Measurements from ENCODE around the gene PAPPA.

Gene PAPPA

GRCh38 chr9:116151966-116152381 is 1.6 kb upstream of the PAPPA start:
- no peak overlapping the region for H3K27ac ChIP-seq (ENCODE audit: low read depth, low read length)
- H3K4me3 ChIP-seq (ENCODE audit: low read depth in 1 of 2, low read length in 2 of 2) = no peak overlapping the region

DNA sequence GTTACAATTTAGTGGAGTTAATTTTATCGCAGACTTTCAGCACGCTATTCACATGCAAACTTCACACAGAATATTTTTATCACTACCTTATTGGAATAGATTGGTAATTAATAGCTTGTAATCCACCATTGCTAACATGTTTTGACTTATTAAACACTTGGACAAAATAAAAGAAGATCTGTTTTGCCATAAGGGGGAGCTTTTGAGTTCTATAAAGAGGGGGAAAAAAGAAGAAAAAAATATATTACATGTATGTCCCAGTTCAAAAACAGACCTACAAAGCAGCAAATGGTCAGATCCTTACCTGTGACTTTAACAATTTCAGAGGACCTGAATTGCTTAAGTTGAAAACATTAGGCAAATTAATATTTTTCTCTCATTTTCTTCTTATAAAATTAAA is 1.2 kb upstream of the PAPPA start:
- Histone ChIP-seq H3K27ac (ENCODE audit: low read depth, low read length) (no peak overlapping the region), H3K4me3 (ENCODE audit: low read depth in 1 of 2, low read length in 2 of 2) (no peak overlapping the region), H3K9ac (ENCODE audit: low read depth in 1 of 2, low read length in 2 of 2) (no peak overlapping the region), H3K9me3 (ENCODE audit: control insufficient read depth in 1 of 2, low read length in 2 of 2) (no peaks in the 10 kb centered on the region), H3K36me3 (ENCODE audit: control insufficient read depth in 1 of 2, insufficient read depth in 2 of 2, low read length in 2 of 2) (no peaks in the 10 kb centered on the region), H3K27me3 (ENCODE audit: control insufficient read depth in 1 of 2, insufficient read depth in 2 of 2, low read length in 2 of 2) (peaks cover 33 to 50% of the 10 kb centered on the region in 2 donors), H3K4me1 (ENCODE audit: control insufficient read depth in 1 of 2, insufficient read depth in 2 of 2, low read length in 2 of 2) (peaks cover 0 to 6% of the 10 kb centered on the region in 2 donors)

More at GRCh38 chr9:116151966-116152381, 1.6 kb upstream of the PAPPA start:
- no peak overlapping the region for H3K9ac ChIP-seq (ENCODE audit: low read depth in 1 of 2, low read length in 2 of 2)
- H3K27me3 ChIP-seq (ENCODE audit: control insufficient read depth in 1 of 2, insufficient read depth in 2 of 2, low read length in 2 of 2) = peaks cover 31 to 45% of the 10 kb centered on the region in 2 donors
- H3K4me1 ChIP-seq (ENCODE audit: control insufficient read depth in 1 of 2, insufficient read depth in 2 of 2, low read length in 2 of 2) = peaks cover 0 to 6% of the 10 kb centered on the region in 2 donors
- no peaks in the 10 kb centered on the region for H3K36me3 ChIP-seq (ENCODE audit: control insufficient read depth in 1 of 2, insufficient read depth in 2 of 2, low read length in 2 of 2)
- no peaks in the 10 kb centered on the region for H3K9me3 ChIP-seq (ENCODE audit: control insufficient read depth in 1 of 2, low read length in 2 of 2)

GRCh38 chr9:116152941-116153764 is 438 bp upstream of the PAPPA start:
- Histone ChIP-seq H3K9ac (ENCODE audit: low read depth in 1 of 2, low read length in 2 of 2) (no peak overlapping the region), H3K27me3 (ENCODE audit: control insufficient read depth in 1 of 2, insufficient read depth in 2 of 2, low read length in 2 of 2) (peaks cover 33 to 54% of the 10 kb centered on the region in 2 donors), H3K36me3 (ENCODE audit: control insufficient read depth in 1 of 2, insufficient read depth in 2 of 2, low read length in 2 of 2) (no peaks in the 10 kb centered on the region), H3K4me1 (ENCODE audit: control insufficient read depth in 1 of 2, insufficient read depth in 2 of 2, low read length in 2 of 2) (peaks cover 0 to 6% of the 10 kb centered on the region in 2 donors), H3K4me3 (ENCODE audit: low read depth in 1 of 2, low read length in 2 of 2) (no peak overlapping the region), H3K9me3 (ENCODE audit: control insufficient read depth in 1 of 2, low read length in 2 of 2) (no peaks in the 10 kb centered on the region), H3K27ac (ENCODE audit: low read depth, low read length) (no peak overlapping the region)

DNA sequence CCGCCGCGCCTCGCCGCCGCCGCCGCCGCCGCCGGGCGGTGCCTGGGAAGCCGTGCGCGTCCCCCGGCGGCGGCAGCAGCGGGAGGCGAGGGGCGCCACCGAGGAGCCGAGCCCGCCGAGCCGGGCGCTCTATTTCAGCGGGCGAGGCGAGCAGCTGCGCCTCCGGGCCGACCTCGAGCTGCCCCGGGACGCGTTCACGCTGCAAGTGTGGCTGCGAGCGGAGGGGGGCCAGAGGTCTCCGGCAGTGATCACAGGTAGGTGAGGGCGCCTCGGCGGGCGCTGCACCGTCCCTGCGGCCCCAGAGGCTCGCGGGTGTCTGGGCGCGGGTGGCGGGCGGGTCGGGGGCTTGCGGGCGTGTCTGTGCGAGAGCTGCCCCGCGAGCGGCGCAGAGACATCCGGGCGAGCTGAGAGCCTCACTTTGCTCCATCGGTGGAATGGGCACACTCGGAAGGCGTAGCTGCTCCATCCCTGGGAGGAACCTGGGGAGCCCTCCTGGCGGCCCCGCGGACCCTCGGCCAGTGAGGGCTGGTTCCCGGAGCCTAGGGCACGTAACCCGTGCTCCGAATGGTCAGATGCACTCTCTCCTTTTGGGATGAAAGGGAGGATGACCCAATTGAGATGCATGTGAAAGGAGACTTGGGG is 864 bp downstream of the PAPPA start:
- peak overlapping the region in 1 of 2 donors; percentile 59 for H3K9ac ChIP-seq (ENCODE audit: low read depth in 1 of 2, low read length in 2 of 2)
- H3K36me3 ChIP-seq (ENCODE audit: control insufficient read depth in 1 of 2, insufficient read depth in 2 of 2, low read length in 2 of 2) = no peaks in the 10 kb centered on the region
- no peaks in the 10 kb centered on the region for H3K9me3 ChIP-seq (ENCODE audit: control insufficient read depth in 1 of 2, low read length in 2 of 2)
- H3K4me3 ChIP-seq (ENCODE audit: low read depth in 1 of 2, low read length in 2 of 2) = peak overlapping the region; percentile 61 to 62
- H3K4me1 ChIP-seq (ENCODE audit: control insufficient read depth in 1 of 2, insufficient read depth in 2 of 2, low read length in 2 of 2) = peaks cover 0 to 6% of the 10 kb centered on the region in 2 donors
- peak overlapping the region; percentile 73 for H3K27ac ChIP-seq (ENCODE audit: low read depth, low read length)
- H3K27me3 ChIP-seq (ENCODE audit: control insufficient read depth in 1 of 2, insufficient read depth in 2 of 2, low read length in 2 of 2) = peaks cover 36 to 63% of the 10 kb centered on the region in 2 donors

DNA sequence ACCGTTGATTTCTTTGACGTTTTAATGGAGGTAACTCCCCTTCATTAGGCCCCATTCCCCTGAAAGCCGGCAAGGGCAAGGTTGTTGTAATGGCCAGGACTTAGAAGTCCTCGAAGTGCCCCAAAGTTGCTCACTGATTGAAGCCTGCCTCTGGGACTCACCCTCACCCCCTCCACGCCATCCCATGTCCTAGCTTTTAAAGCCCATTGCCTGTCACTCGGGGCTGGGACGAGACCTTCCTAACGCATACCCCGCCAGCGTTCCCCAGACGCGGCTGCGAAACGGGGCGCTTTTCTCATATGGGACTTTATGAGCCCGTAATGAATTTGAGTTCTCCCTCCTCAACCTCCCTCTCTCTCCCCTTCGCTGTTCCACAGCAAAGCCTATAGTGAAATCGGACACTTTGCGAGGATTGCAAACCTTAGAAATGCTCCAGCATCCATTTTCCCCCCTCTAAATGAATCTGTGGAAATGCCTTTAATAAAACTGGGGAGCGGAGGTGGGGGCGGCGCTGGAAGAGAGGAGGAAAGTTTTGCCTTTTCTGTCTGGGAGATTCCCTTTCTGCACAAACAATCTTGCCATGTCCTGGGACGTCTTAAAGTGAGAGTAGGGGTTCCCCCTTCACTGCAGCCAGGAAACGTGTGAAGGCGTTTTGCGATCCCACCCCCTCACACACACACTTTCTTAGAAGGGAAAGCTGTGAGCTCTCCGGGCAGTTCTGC is 1.5 kb downstream of the PAPPA start:
- Histone ChIP-seq H3K9ac (ENCODE audit: low read depth in 1 of 2, low read length in 2 of 2) (peak overlapping the region; percentile 12 to 59), H3K36me3 (ENCODE audit: control insufficient read depth in 1 of 2, insufficient read depth in 2 of 2, low read length in 2 of 2) (no peaks in the 10 kb centered on the region), H3K27me3 (ENCODE audit: control insufficient read depth in 1 of 2, insufficient read depth in 2 of 2, low read length in 2 of 2) (peaks cover 36 to 63% of the 10 kb centered on the region in 2 donors), H3K4me1 (ENCODE audit: control insufficient read depth in 1 of 2, insufficient read depth in 2 of 2, low read length in 2 of 2) (peaks cover 0 to 6% of the 10 kb centered on the region in 2 donors), H3K27ac (ENCODE audit: low read depth, low read length) (peak overlapping the region; percentile 73), H3K4me3 (ENCODE audit: low read depth in 1 of 2, low read length in 2 of 2) (peak overlapping the region; percentile 61 to 62), H3K9me3 (ENCODE audit: control insufficient read depth in 1 of 2, low read length in 2 of 2) (no peaks in the 10 kb centered on the region)

- Histone ChIP-seq H3K36me3 (ENCODE audit: control insufficient read depth in 1 of 2, insufficient read depth in 2 of 2, low read length in 2 of 2) (no peaks in the 10 kb centered on the region), H3K4me3 (ENCODE audit: low read depth in 1 of 2, low read length in 2 of 2) (peak overlapping the region; percentile 61 to 62), H3K27me3 (ENCODE audit: control insufficient read depth in 1 of 2, insufficient read depth in 2 of 2, low read length in 2 of 2) (peaks cover 37 to 63% of the 10 kb centered on the region in 2 donors), H3K9ac (ENCODE audit: low read depth in 1 of 2, low read length in 2 of 2) (peak overlapping the region; percentile 12 to 59), H3K27ac (ENCODE audit: low read depth, low read length) (peak overlapping the region; percentile 73), H3K9me3 (ENCODE audit: control insufficient read depth in 1 of 2, low read length in 2 of 2) (no peaks in the 10 kb centered on the region), H3K4me1 (ENCODE audit: control insufficient read depth in 1 of 2, insufficient read depth in 2 of 2, low read length in 2 of 2) (peaks cover 0 to 6% of the 10 kb centered on the region in 2 donors)
Measured at GRCh38 chr9:116155698-116156039, 2.1 kb downstream of the PAPPA start.

DNA sequence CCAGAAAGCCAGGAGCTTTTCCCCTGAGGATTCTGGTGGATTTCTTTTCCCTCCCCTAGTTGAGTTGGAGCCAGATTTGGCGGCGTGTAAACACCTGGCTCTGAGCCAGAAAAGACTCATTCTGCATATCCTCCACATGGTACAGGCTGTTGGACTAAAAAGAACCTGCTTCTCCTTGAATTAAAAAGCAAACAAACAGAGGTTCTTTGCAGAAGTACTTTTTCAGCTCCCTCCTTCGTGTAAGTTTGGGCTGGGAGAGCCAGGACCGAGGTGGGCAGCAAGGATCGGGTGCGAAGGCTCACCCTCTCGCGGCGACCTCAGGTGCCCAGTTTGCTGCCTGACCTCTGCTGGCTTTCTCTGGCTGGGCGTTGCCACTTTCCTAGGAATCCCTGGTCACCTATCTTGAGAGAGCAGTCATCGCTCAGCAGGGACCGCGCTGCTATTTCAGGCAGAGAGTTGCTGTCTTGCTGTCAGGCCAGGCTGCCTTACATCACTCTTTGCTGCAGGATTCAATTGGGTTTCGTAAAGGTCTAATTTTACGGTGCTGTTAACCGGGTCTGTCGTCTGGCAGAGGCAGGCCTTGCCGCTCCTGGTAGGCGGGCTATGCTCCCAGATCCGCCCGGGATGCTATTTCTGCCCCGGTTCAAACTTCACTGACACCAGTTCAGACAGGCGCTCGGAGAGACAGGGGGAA is 3.2 kb downstream of the PAPPA start:
- Histone ChIP-seq H3K4me1 (ENCODE audit: control insufficient read depth in 1 of 2, insufficient read depth in 2 of 2, low read length in 2 of 2) (peaks cover 0 to 6% of the 10 kb centered on the region in 2 donors), H3K4me3 (ENCODE audit: low read depth in 1 of 2, low read length in 2 of 2) (peak overlapping the region; percentile 11 to 27), H3K9ac (ENCODE audit: low read depth in 1 of 2, low read length in 2 of 2) (peak overlapping the region in 1 of 2 donors; percentile 30), H3K27me3 (ENCODE audit: control insufficient read depth in 1 of 2, insufficient read depth in 2 of 2, low read length in 2 of 2) (peaks cover 43 to 62% of the 10 kb centered on the region in 2 donors), H3K36me3 (ENCODE audit: control insufficient read depth in 1 of 2, insufficient read depth in 2 of 2, low read length in 2 of 2) (no peaks in the 10 kb centered on the region), H3K27ac (ENCODE audit: low read depth, low read length) (peak overlapping the region; percentile 69), H3K9me3 (ENCODE audit: control insufficient read depth in 1 of 2, low read length in 2 of 2) (no peaks in the 10 kb centered on the region)

DNA sequence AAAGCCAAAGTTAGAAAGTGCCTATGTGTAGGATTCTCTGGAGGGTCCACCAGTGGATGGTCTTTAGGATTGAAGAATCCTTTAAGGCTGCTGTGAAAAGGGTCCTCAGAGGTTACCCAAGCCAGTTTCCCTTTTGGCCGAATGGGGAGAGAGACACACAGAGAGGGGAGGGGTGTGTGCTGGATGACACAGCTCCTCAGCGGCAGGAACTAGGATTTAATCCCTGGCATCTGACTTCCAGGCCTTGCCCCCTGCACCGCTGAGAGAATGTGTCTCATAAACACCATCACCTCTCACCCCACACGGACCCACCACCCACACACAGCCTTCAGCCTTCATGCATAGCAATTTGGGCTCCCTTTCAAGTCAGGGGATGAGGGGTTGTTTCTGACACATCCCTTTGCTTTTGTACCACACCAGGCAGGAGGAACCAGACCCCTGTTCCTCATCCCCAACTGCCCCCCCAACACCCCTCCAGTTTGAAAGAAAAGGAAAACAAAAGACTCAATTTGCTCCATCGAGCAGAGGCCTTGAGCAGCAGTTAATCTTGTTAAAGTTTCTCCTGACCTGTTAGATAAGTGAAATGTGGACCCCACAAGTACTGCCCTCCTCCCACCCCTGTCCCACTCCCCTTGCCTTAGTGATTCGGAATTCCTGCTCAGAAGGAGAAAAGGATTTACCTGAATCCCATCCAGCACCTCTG is 4.0 kb downstream of the PAPPA start:
- H3K4me1 ChIP-seq (ENCODE audit: control insufficient read depth in 1 of 2, insufficient read depth in 2 of 2, low read length in 2 of 2) = peaks cover 0 to 6% of the 10 kb centered on the region in 2 donors
- H3K4me3 ChIP-seq (ENCODE audit: low read depth in 1 of 2, low read length in 2 of 2) = no peak overlapping the region
- no peak overlapping the region for H3K27ac ChIP-seq (ENCODE audit: low read depth, low read length)
- no peaks in the 10 kb centered on the region for H3K36me3 ChIP-seq (ENCODE audit: control insufficient read depth in 1 of 2, insufficient read depth in 2 of 2, low read length in 2 of 2)
- no peaks in the 10 kb centered on the region for H3K9me3 ChIP-seq (ENCODE audit: control insufficient read depth in 1 of 2, low read length in 2 of 2)
- peaks cover 41 to 55% of the 10 kb centered on the region in 2 donors for H3K27me3 ChIP-seq (ENCODE audit: control insufficient read depth in 1 of 2, insufficient read depth in 2 of 2, low read length in 2 of 2)
- H3K9ac ChIP-seq (ENCODE audit: low read depth in 1 of 2, low read length in 2 of 2) = no peak overlapping the region
